Body of pancreas (tissue), 4 donors: Measurements from ENCODE around the gene PCMT1.

Experiments used
- POLR2A ChIP-seq, 3 donors: fragments of 450-650 bp; IDR thresholded peaks; one replicate each; pipeline ENCODE4 v1.6.1; 2016; ENCODE audit warnings: antibody characterized with exemption in 3 of 3, mild to moderate bottlenecking in 2 of 3
- TF ChIP-seq, protein P1 (sequence below), 7 experiments: fragments of 450-650 bp in 4 of 7; fragments of 200-600 bp in 3 of 7; sonication (generic) in 3 of 7; IDR thresholded peaks; one replicate each; pipeline ENCODE4 v1.5.1; 2016 to 2019; ENCODE audit warnings: antibody characterized with exemption in 7 of 7

GRCh38 chr6:149777624-149778023 lies 28.1 kb downstream of the PCMT1 start:
- TF ChIP-seq, protein P1, sequence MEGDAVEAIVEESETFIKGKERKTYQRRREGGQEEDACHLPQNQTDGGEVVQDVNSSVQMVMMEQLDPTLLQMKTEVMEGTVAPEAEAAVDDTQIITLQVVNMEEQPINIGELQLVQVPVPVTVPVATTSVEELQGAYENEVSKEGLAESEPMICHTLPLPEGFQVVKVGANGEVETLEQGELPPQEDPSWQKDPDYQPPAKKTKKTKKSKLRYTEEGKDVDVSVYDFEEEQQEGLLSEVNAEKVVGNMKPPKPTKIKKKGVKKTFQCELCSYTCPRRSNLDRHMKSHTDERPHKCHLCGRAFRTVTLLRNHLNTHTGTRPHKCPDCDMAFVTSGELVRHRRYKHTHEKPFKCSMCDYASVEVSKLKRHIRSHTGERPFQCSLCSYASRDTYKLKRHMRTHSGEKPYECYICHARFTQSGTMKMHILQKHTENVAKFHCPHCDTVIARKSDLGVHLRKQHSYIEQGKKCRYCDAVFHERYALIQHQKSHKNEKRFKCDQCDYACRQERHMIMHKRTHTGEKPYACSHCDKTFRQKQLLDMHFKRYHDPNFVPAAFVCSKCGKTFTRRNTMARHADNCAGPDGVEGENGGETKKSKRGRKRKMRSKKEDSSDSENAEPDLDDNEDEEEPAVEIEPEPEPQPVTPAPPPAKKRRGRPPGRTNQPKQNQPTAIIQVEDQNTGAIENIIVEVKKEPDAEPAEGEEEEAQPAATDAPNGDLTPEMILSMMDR (IDR thresholded peaks at IDR 0.05) = no peak
- no peak for TF ChIP-seq POLR2A (IDR thresholded peaks at IDR 0.05)
